ENCODE measurements around the gene OAF. TPM values are rescaled to one million over a fixed set of nuclear protein-coding genes. Genes with fewer than 3 reads are reported as not detected.

OAF gene
- total and polyA plus RNA-seq, 9 donors = 26.6 to 170 (median 66.3) TPM

GRCh38 chr11:120208001-120208441 lies 2.8 kb upstream of the OAF start:
- Histone ChIP-seq H3K9me3 (no peaks in the 10 kb centered on the region), H3K4me3 (no peak overlapping the region), H3K27ac (peak overlapping the region in 1 of 2 donors; percentile 54), H3K27me3 (no peaks in the 10 kb centered on the region), H3K36me3 (no peaks in the 10 kb centered on the region), H3K4me1 (ENCODE audit: insufficient read depth) (peaks cover 15% of the 10 kb centered on the region)
- 41 to 58% (median 45%) methylated on average over 13 of the region's 13 CpGs for WGBS, 3 donors
- TF ChIP-seq, protein P1, sequence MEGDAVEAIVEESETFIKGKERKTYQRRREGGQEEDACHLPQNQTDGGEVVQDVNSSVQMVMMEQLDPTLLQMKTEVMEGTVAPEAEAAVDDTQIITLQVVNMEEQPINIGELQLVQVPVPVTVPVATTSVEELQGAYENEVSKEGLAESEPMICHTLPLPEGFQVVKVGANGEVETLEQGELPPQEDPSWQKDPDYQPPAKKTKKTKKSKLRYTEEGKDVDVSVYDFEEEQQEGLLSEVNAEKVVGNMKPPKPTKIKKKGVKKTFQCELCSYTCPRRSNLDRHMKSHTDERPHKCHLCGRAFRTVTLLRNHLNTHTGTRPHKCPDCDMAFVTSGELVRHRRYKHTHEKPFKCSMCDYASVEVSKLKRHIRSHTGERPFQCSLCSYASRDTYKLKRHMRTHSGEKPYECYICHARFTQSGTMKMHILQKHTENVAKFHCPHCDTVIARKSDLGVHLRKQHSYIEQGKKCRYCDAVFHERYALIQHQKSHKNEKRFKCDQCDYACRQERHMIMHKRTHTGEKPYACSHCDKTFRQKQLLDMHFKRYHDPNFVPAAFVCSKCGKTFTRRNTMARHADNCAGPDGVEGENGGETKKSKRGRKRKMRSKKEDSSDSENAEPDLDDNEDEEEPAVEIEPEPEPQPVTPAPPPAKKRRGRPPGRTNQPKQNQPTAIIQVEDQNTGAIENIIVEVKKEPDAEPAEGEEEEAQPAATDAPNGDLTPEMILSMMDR (IDR thresholded peaks at IDR 0.05) = no peak
- TF ChIP-seq POLR2A (IDR thresholded peaks at IDR 0.05) = no peak
- no peak for TF ChIP-seq EP300 (IDR thresholded peaks at IDR 0.05)
- no peak for DNase-seq
- intact Hi-C loops (cut with DNase I) = no loop called here

- H3K36me3 ChIP-seq = no peaks in the 10 kb centered on the region
- TF ChIP-seq POLR2A (IDR thresholded peaks at IDR 0.05) = no peak
- TF ChIP-seq EP300 (IDR thresholded peaks at IDR 0.05) = no peak
- TF ChIP-seq, protein P1 (IDR thresholded peaks at IDR 0.05) = no peak
- H3K4me3 ChIP-seq = no peak overlapping the region
- intact Hi-C loops (cut with DNase I) = no loop called here
- no peaks in the 10 kb centered on the region for H3K27me3 ChIP-seq
- no peaks in the 10 kb centered on the region for H3K9me3 ChIP-seq
- peak overlapping the region in 1 of 2 donors; percentile 54 for H3K27ac ChIP-seq
- peaks cover 15% of the 10 kb centered on the region for H3K4me1 ChIP-seq (ENCODE audit: insufficient read depth)
- peak; percentile 65 to 85 (median 66) for DNase-seq
- WGBS, 3 donors = 29 to 34% (median 32%) methylated on average over 6 of the region's 6 CpGs
Observed at GRCh38 chr11:120208777-120209176, 2.1 kb upstream of the OAF start.

- H3K4me3 ChIP-seq = peak overlapping the region; percentile 63
- no peaks in the 10 kb centered on the region for H3K36me3 ChIP-seq
- H3K4me1 ChIP-seq (ENCODE audit: insufficient read depth) = peaks cover 17% of the 10 kb centered on the region
- no peaks in the 10 kb centered on the region for H3K9me3 ChIP-seq
- 11 to 15% (median 13%) methylated on average over 26 of the region's 26 CpGs for WGBS, 3 donors
- DNase-seq = peak in 3 of 5 donors; percentile 49 to 58 (median 53)
- TF ChIP-seq POLR2A (IDR thresholded peaks at IDR 0.05) (no peak), EP300 (IDR thresholded peaks at IDR 0.05) (no peak)
- TF ChIP-seq, protein P1 (IDR thresholded peaks at IDR 0.05) = no peak
- H3K27ac ChIP-seq = peak overlapping the region in 1 of 2 donors; percentile 89
- intact Hi-C loops (cut with DNase I) = loop anchor here in 1 of 4 donors (2.0 kb wide), 1 partner anchor 25 kb away; no protein-coding TSS in a partner anchor
- H3K27me3 ChIP-seq = no peaks in the 10 kb centered on the region
Observed at GRCh38 chr11:120209746-120210625, 846 bp upstream of the OAF start.

- Histone ChIP-seq H3K27ac (peak overlapping the region; percentile 42 to 89), H3K9me3 (no peaks in the 10 kb centered on the region), H3K4me3 (peak overlapping the region; percentile 63), H3K36me3 (no peaks in the 10 kb centered on the region), H3K4me1 (ENCODE audit: insufficient read depth) (peaks cover 24% of the 10 kb centered on the region), H3K27me3 (no peaks in the 10 kb centered on the region)
- TF ChIP-seq, protein P1 (IDR thresholded peaks at IDR 0.05) = no peak
- TF ChIP-seq POLR2A (IDR thresholded peaks at IDR 0.05) (no peak), EP300 (IDR thresholded peaks at IDR 0.05) (no peak)
- WGBS, 3 donors = 3 to 8% (median 7%) methylated on average over 18 of the region's 18 CpGs
- intact Hi-C loops (cut with DNase I) = loop anchor here in 1 of 4 donors (2.0 kb wide), 1 partner anchor 27 kb away; no protein-coding TSS in a partner anchor
- DNase-seq = no peak
Observed at GRCh38 chr11:120211522-120212258, 858 bp downstream of the OAF start.
